Measurements from ENCODE around the gene FBP2. TPM values are rescaled to one million over a fixed set of nuclear protein-coding genes. Genes with fewer than 3 reads are reported as not detected.

The FBP2 gene
- total RNA-seq = not detected
- long read RNA-seq = 0 reads

- TF ChIP-seq POLR2A (IDR thresholded peaks at IDR 0.05) = no peak
- TF ChIP-seq CTCF (IDR thresholded peaks at IDR 0.05) = no peak
- 79% methylated on average over 13 of the region's 21 CpGs for WGBS (ENCODE audit: insufficient coverage, low coverage, low lambda C conversion rate, missing lambda C conversion rate)
These were observed at the start of gene FBP2 for GRCh38 chr9:94593459-94594345. TSS of gene FBP2 (minus strand) at chr9:94593824. CDS start at chr9:94593726, 98 bp downstream.

GRCh38 chr9:94643176-94643575, 49.6 kb upstream of the FBP2 start:
- H3K4me1 ChIP-seq = peaks cover 0 to 10% (median 3%) of the 10 kb centered on the region in 4 donors
- no peak overlapping the region for H3K27ac ChIP-seq
- intact Hi-C loops (cut with DNase I) = no loop called here
- H3K4me3 ChIP-seq = no peak overlapping the region
- no peak for ATAC-seq
- TF ChIP-seq POLR2A (IDR thresholded peaks at IDR 0.05) (no peak), CTCF (IDR thresholded peaks at IDR 0.05) (no peak)
- DNase-seq = no peak
- no peaks in the 10 kb centered on the region for H3K9me3 ChIP-seq
- WGBS (ENCODE audit: insufficient coverage, low coverage, low lambda C conversion rate, missing lambda C conversion rate) = 53% methylated on average over 7 of the region's 8 CpGs
- no peaks in the 10 kb centered on the region for H3K36me3 ChIP-seq
- no peaks in the 10 kb centered on the region for H3K27me3 ChIP-seq

More at GRCh38 chr9:94593459-94594345, at the start of gene FBP2:
- no peaks in the 10 kb centered on the region for H3K36me3 ChIP-seq
- H3K27ac ChIP-seq = no peak within 1 kb of the TSS
- H3K4me3 ChIP-seq = no peak within 1 kb of the TSS
- no peaks in the 10 kb centered on the region for H3K27me3 ChIP-seq
- ATAC-seq (no peak), DNase-seq (peak in 1 of 3 donors; percentile 26)
- H3K4me1 ChIP-seq = no peaks in the 10 kb centered on the region
- H3K9me3 ChIP-seq = no peaks in the 10 kb centered on the region
- intact Hi-C loops (cut with DNase I) = no loop called here

- ATAC-seq (no peak), DNase-seq (no peak)
- intact Hi-C loops (cut with DNase I) = no loop called here
- Histone ChIP-seq H3K27ac (no peak overlapping the region), H3K4me3 (no peak overlapping the region), H3K36me3 (no peaks in the 10 kb centered on the region), H3K27me3 (no peaks in the 10 kb centered on the region), H3K9me3 (no peaks in the 10 kb centered on the region), H3K4me1 (peaks cover 0 to 10% (median 3%) of the 10 kb centered on the region in 4 donors)
- WGBS (ENCODE audit: insufficient coverage, low coverage, low lambda C conversion rate, missing lambda C conversion rate) = no CpG with 5 or more reads among the region's 5 CpGs
- TF ChIP-seq POLR2A (IDR thresholded peaks at IDR 0.05) = no peak
- no peak for TF ChIP-seq CTCF (IDR thresholded peaks at IDR 0.05)
These were observed 48.9 kb upstream of the FBP2 start for GRCh38 chr9:94642501-94642900.

GRCh38 chr9:94639999-94640376, 46.4 kb upstream of the FBP2 start:
- Histone ChIP-seq H3K9me3 (no peaks in the 10 kb centered on the region), H3K27me3 (no peaks in the 10 kb centered on the region), H3K4me1 (peaks cover 0 to 10% (median 5%) of the 10 kb centered on the region in 4 donors), H3K4me3 (peak overlapping the region; percentile 70 to 82 (median 71)), H3K27ac (peak overlapping the region; percentile 83 to 92 (median 87)), H3K36me3 (peaks cover 0 to 3% (median 0%) of the 10 kb centered on the region in 4 donors)
- DNase-seq = no peak
- TF ChIP-seq POLR2A (IDR thresholded peaks at IDR 0.05) (no peak), CTCF (IDR thresholded peaks at IDR 0.05) (no peak)
- WGBS (ENCODE audit: insufficient coverage, low coverage, low lambda C conversion rate, missing lambda C conversion rate) = 17% methylated on average over 6 of the region's 15 CpGs
- intact Hi-C loops (cut with DNase I) = no loop called here
- peak; percentile 13 to 44 (median 26) for ATAC-seq

Data from right lobe of liver (tissue), 6 donors.